Naive thymus-derived CD4-positive, alpha-beta T cell (primary cell): ENCODE results near the gene SMIM23. TPM values are rescaled to one million over a fixed set of nuclear protein-coding genes. Genes with fewer than 3 reads are reported as not detected.

Experiments used
- ATAC-seq: fragments of 150-1000 bp; cut with Tn5 transposase; 2 replicates; pipeline ENCODE4 v1.10.0; 2021; ENCODE audit warnings: mild to moderate bottlenecking, moderate library complexity
- CTCF ChIA-PET: fragments of 350-600 bp; sonication (Branson Sonifier 250); formaldehyde crosslinking; loops from one replicate; lab custom pipeline; 2021; ENCODE audit warnings: antibody characterized with exemption; lab: Charles Lee
- POLR2A ChIA-PET: fragments of 350-600 bp; sonication (Branson Sonifier 250); formaldehyde crosslinking; loops from one replicate; lab custom pipeline; 2021; ENCODE audit warnings: antibody characterized with exemption, inconsistent platforms; lab: Charles Lee
- DNase-seq, 9 donors: peaks; one replicate each; pipeline versions ENCODE4 v3.0.0 to v3.0.0-alpha.2; 2020 to 2022; ENCODE audit warnings: mixed read lengths in 1 of 9
- H3K27ac ChIP-seq: one replicate; pipeline ENCODE4 v1.7.0; 2013; ENCODE audit warnings: mild to moderate bottlenecking, low read depth, low read length, moderate library complexity
- H3K27me3 ChIP-seq, 2 donors: one replicate each; pipeline ENCODE4 v1.7.0; 2013; ENCODE audit warnings: low read length in 2 of 2, mild to moderate bottlenecking in 2 of 2, moderate library complexity in 2 of 2; ENCODE audit not compliant: control insufficient read depth in 2 of 2, insufficient read depth in 2 of 2
- H3K36me3 ChIP-seq, 3 experiments: 1 replicate in 2 of 3; 2 replicates in 1 of 3; pipeline ENCODE4 v1.7.0; 2013; ENCODE audit warnings: low read length in 3 of 3, mild to moderate bottlenecking in 3 of 3, moderate library complexity in 1 of 3; ENCODE audit not compliant: insufficient read depth in 3 of 3, control insufficient read depth in 2 of 3
- H3K4me1 ChIP-seq, 2 donors: one replicate each; pipeline ENCODE4 v1.7.0; 2013; ENCODE audit warnings: low read length in 2 of 2, mild to moderate bottlenecking in 2 of 2, moderate library complexity in 1 of 2; ENCODE audit not compliant: control insufficient read depth in 2 of 2, insufficient read depth in 2 of 2
- H3K4me3 ChIP-seq: 2 replicates; pipeline ENCODE4 v1.7.0; 2013; ENCODE audit warnings: mild to moderate bottlenecking, low read length
- H3K9me3 ChIP-seq, 3 experiments: 1 replicate in 2 of 3; 2 replicates in 1 of 3; pipeline ENCODE4 v1.7.0; 2013; ENCODE audit warnings: low read length in 3 of 3; ENCODE audit not compliant: control insufficient read depth in 2 of 3
- H3K27ac Mint-ChIP-seq, 9 donors: one replicate each; pipeline ENCODE4 v1.8.0; 2020 to 2022; ENCODE audit warnings: mixed read lengths in 9 of 9, mild to moderate bottlenecking in 8 of 9, moderate library complexity in 5 of 9, inconsistent platforms in 2 of 9
- H3K27me3 Mint-ChIP-seq, 5 donors: one replicate each; pipeline ENCODE4 v1.8.0; 2021 to 2022; ENCODE audit warnings: mixed read lengths in 5 of 5, mild to moderate bottlenecking in 1 of 5
- H3K36me3 Mint-ChIP-seq, 5 donors: one replicate each; pipeline ENCODE4 v1.8.0; 2020 to 2022; ENCODE audit warnings: mixed read lengths in 5 of 5, mild to moderate bottlenecking in 3 of 5, inconsistent platforms in 1 of 5
- H3K4me1 Mint-ChIP-seq, 7 donors: one replicate each; pipeline ENCODE4 v1.8.0; 2020 to 2022; ENCODE audit warnings: mixed read lengths in 7 of 7, mild to moderate bottlenecking in 3 of 7, inconsistent platforms in 1 of 7
- H3K4me3 Mint-ChIP-seq, 10 donors: one replicate each; pipeline ENCODE4 v1.8.0; 2020 to 2022; ENCODE audit warnings: mild to moderate bottlenecking in 10 of 10, mixed read lengths in 10 of 10, moderate library complexity in 6 of 10, inconsistent platforms in 2 of 10
- H3K9me3 Mint-ChIP-seq, 11 donors: one replicate each; pipeline ENCODE4 v1.8.0; 2020 to 2022; ENCODE audit warnings: mixed read lengths in 11 of 11, mild to moderate bottlenecking in 4 of 11, inconsistent platforms in 1 of 11, moderate library complexity in 1 of 11
- intact Hi-C, 2 donors: fragments of 100-400 bp; cut with micrococcal nuclease; formaldehyde crosslinking; loops; one replicate each; pipeline ENCODE4 v1.15.1; 2023
- polyA plus RNA-seq, 2 donors: library from polyadenylated mRNA; unstranded; fragments of 300-500 nt; fragmentation: Illumina TruSeq; gene quantifications; one replicate each; pipeline ENCODE4 v1.2.3, GENCODE V29; 2021
- total RNA-seq, 6 experiments: library from RNA in 5 of 6; stranded (reverse) in 5 of 6; gene quantifications; 1 replicate in 5 of 6; 2 replicates in 1 of 6; pipeline ENCODE4 v1.2.3 and lab custom pipeline; 2021 to 2026

Gene SMIM23
- total RNA-seq (not detected), polyA plus RNA-seq (not detected), total RNA-seq (lab: John Stamatoyannopoulos, UW) (not detected)

GRCh38 chr5:171785517-171785916 is at the start of gene SMIM23:
Gene SMIM23, plus strand, starts transcription at chr5:171785817. Its CDS starts 55 bp downstream, at chr5:171785872.
- Mint-ChIP-seq H3K4me3 (no peak within 1 kb of the TSS), H3K4me1 (no peaks in the 10 kb centered on the region), H3K36me3 (no peaks in the 10 kb centered on the region), H3K9me3 (no peaks in the 10 kb centered on the region), H3K27ac (no peak within 1 kb of the TSS), H3K27me3 (peaks cover 4 to 23% (median 13%) of the 10 kb centered on the region in 5 donors)
- no peaks in the 10 kb centered on the region for H3K27me3 ChIP-seq
- no peaks in the 10 kb centered on the region for H3K9me3 ChIP-seq
- no peak for DNase-seq
- H3K27ac ChIP-seq, result no peak within 1 kb of the TSS
- CTCF ChIA-PET, result no interaction called here
- ATAC-seq, result no peak
- POLR2A ChIA-PET, result no interaction called here
- no peaks in the 10 kb centered on the region for H3K4me1 ChIP-seq
- no peak within 1 kb of the TSS for H3K4me3 ChIP-seq
- H3K36me3 ChIP-seq, result no peaks in the 10 kb centered on the region
- intact Hi-C loops, result no loop called here

GRCh38 chr5:171736976-171737891 is 48.4 kb upstream of the SMIM23 start:
- Mint-ChIP-seq H3K36me3 (peaks cover 0 to 1% (median 0%) of the 10 kb centered on the region in 5 donors), H3K4me1 (no peaks in the 10 kb centered on the region), H3K27me3 (peaks cover 0 to 3% (median 0%) of the 10 kb centered on the region in 5 donors), H3K4me3 (no peak overlapping the region), H3K9me3 (peaks cover 0 to 2% (median 0%) of the 10 kb centered on the region in 11 donors), H3K27ac (no peak overlapping the region)
- DNase-seq (no peak), ATAC-seq (no peak)
- POLR2A ChIA-PET, result no interaction called here
- no peaks in the 10 kb centered on the region for H3K36me3 ChIP-seq
- CTCF ChIA-PET, result no interaction called here
- no peaks in the 10 kb centered on the region for H3K9me3 ChIP-seq
- H3K27me3 ChIP-seq, result no peaks in the 10 kb centered on the region
- no peak overlapping the region for H3K4me3 ChIP-seq
- H3K4me1 ChIP-seq, result no peaks in the 10 kb centered on the region
- H3K27ac ChIP-seq, result no peak overlapping the region
- intact Hi-C loops, result no loop called here

DNA sequence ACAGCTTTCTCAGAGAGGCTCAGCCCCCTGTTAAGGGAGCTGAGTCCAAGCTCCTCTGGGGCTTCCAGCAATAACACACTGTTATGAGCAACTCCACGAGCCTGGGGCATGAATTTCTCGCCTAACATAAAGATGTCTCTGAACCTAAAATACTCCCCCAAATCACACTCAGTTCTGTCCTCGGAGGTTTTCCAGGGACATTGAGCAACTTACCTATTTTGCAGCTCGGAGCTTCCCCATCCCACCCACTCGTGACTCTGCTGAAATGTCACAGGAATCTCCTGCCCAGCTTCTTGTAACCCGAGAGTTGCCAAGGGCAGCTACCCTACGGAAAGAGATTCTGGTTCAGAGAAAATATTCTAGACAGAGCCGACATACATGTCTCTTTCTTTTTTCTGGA is 47.1 kb upstream of the SMIM23 start:
- H3K27ac ChIP-seq, result no peak overlapping the region
- ChIA-PET CTCF (no interaction called here), POLR2A (no interaction called here)
- H3K4me1 ChIP-seq, result no peaks in the 10 kb centered on the region
- DNase-seq (no peak), ATAC-seq (no peak)
- no peaks in the 10 kb centered on the region for H3K4me1 Mint-ChIP-seq
- intact Hi-C loops, result no loop called here
- H3K4me3 ChIP-seq, result no peak overlapping the region
- H3K36me3 Mint-ChIP-seq, result peaks cover 0 to 1% (median 0%) of the 10 kb centered on the region in 5 donors
- H3K36me3 ChIP-seq, result no peaks in the 10 kb centered on the region
- peaks cover 0 to 3% (median 0%) of the 10 kb centered on the region in 11 donors for H3K9me3 Mint-ChIP-seq
- no peaks in the 10 kb centered on the region for H3K27me3 ChIP-seq
- H3K4me3 Mint-ChIP-seq, result no peak overlapping the region
- H3K27ac Mint-ChIP-seq, result no peak overlapping the region
- peaks cover 0 to under 1% (median 0%) of the 10 kb centered on the region in 5 donors for H3K27me3 Mint-ChIP-seq
- no peaks in the 10 kb centered on the region for H3K9me3 ChIP-seq

DNA sequence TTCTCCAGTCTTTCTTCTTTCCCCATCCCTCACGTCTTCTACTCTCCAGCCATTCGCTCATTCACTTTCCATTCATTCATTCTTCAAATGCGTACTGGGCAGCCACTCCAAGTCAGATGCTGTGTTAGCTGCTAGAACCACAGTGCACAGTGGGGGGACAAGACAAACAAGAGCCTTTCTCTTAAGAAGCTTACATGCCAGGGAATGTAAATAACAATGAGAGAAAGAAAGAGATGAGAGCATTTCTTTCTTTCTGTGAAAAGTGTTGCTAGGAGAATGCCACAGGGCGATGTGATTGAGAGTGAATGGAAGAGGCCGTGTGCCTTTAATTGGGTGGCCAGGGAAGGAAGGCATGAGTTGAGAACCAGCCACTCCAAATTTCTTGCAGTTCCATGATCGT is 46.3 kb upstream of the SMIM23 start:
- no peaks in the 10 kb centered on the region for H3K4me1 ChIP-seq
- no peak overlapping the region for H3K4me3 ChIP-seq
- Mint-ChIP-seq H3K4me1 (no peaks in the 10 kb centered on the region), H3K4me3 (no peak overlapping the region), H3K36me3 (peaks cover 0 to 1% (median 0%) of the 10 kb centered on the region in 5 donors), H3K27ac (no peak overlapping the region), H3K9me3 (peaks cover 0 to 3% (median 0%) of the 10 kb centered on the region in 11 donors), H3K27me3 (peaks cover 0 to 2% (median 0%) of the 10 kb centered on the region in 5 donors)
- H3K27me3 ChIP-seq, result no peaks in the 10 kb centered on the region
- no peak overlapping the region for H3K27ac ChIP-seq
- no peaks in the 10 kb centered on the region for H3K36me3 ChIP-seq
- intact Hi-C loops, result no loop called here
- no peaks in the 10 kb centered on the region for H3K9me3 ChIP-seq
- ChIA-PET POLR2A (no interaction called here), CTCF (no interaction called here)
- DNase-seq, result no peak
- no peak for ATAC-seq

GRCh38 chr5:171743436-171744076 is 42.1 kb upstream of the SMIM23 start:
- Histone ChIP-seq H3K27me3 (no peaks in the 10 kb centered on the region), H3K4me1 (no peaks in the 10 kb centered on the region), H3K9me3 (no peaks in the 10 kb centered on the region), H3K36me3 (no peaks in the 10 kb centered on the region), H3K27ac (no peak overlapping the region), H3K4me3 (no peak overlapping the region)
- ATAC-seq (no peak), DNase-seq (no peak)
- Mint-ChIP-seq H3K4me1 (no peaks in the 10 kb centered on the region), H3K36me3 (peaks cover 0 to 1% (median 0%) of the 10 kb centered on the region in 5 donors), H3K9me3 (peaks cover 0 to 5% (median 0%) of the 10 kb centered on the region in 11 donors), H3K4me3 (no peak overlapping the region), H3K27ac (no peak overlapping the region), H3K27me3 (peaks cover 0 to 4% (median 0%) of the 10 kb centered on the region in 5 donors)
- ChIA-PET POLR2A (no interaction called here), CTCF (interaction anchor here (0.5 kb wide), 1 partner anchor 1196 kb away, joined by 3 read pairs; no protein-coding TSS in a partner anchor)
- intact Hi-C loops, result no loop called here

- peaks cover 0 to 5% (median 0%) of the 10 kb centered on the region in 11 donors for H3K9me3 Mint-ChIP-seq
- no peaks in the 10 kb centered on the region for H3K27me3 ChIP-seq
- ATAC-seq (no peak), DNase-seq (no peak)
- peaks cover 0 to 4% (median 0%) of the 10 kb centered on the region in 5 donors for H3K27me3 Mint-ChIP-seq
- no peak overlapping the region for H3K27ac ChIP-seq
- ChIA-PET POLR2A (no interaction called here), CTCF (no interaction called here)
- no peak overlapping the region for H3K4me3 Mint-ChIP-seq
- no peak overlapping the region for H3K4me3 ChIP-seq
- no peaks in the 10 kb centered on the region for H3K36me3 ChIP-seq
- intact Hi-C loops, result no loop called here
- H3K4me1 ChIP-seq, result no peaks in the 10 kb centered on the region
- H3K27ac Mint-ChIP-seq, result no peak overlapping the region
- H3K4me1 Mint-ChIP-seq, result no peaks in the 10 kb centered on the region
- no peaks in the 10 kb centered on the region for H3K9me3 ChIP-seq
- H3K36me3 Mint-ChIP-seq, result peaks cover 0 to 1% (median 0%) of the 10 kb centered on the region in 5 donors
Measured at GRCh38 chr5:171744264-171744663, 41.4 kb upstream of the SMIM23 start.
